GM13976 (cell line): Measurements from ENCODE around the gene SYT13.

Experiments used
- DNase-seq: peaks from one replicate; pipeline ENCODE4 v3.0.0; 2012; ENCODE audit warnings: low spot score
- in situ Hi-C: fragments of 300-500 bp; cut with MboI; formaldehyde crosslinking; loops from one replicate; pipeline ENCODE4 v1.12.0; 2022; ENCODE audit warnings: low sequenced_read_pairs, mixed read lengths, inconsistent platforms; ENCODE audit not compliant: unreplicated experiment
- TF ChIP-seq, protein P1 (sequence below): IDR thresholded peaks from 2 replicates; pipeline ENCODE4 v1.5.1; 2012; ENCODE audit warnings: borderline replicate concordance, mild to moderate bottlenecking; ENCODE audit not compliant: insufficient read depth; ENCODE audit errors: extremely low read depth, missing control alignments, control extremely low read depth

SYT13 gene

DNA sequence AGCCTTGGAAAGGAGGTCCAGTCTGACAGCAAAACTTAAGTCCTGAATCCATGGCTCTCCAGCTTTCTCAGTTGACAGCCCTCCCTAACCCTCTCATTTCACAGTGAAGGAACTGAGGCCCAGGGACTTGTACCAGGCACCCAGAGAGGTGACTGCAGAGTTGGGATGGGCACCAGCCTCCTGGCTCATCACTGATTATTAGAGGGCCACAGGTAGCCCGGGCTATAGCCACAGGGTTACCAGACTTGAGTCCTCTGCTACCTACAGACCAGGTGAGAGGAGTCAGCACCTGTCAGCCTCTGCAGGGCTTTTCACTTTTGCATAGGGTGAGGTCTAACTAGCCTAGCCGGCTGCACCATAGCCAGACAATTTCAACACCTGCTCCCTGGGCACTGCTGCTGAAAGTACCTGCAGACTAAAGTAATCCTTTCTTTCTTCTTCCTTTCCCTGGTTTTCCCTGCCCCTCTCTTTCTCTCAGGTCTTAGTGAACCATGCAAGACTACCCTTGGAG, 37.6 kb downstream of the SYT13 start:
- DNase-seq: no peak
- TF ChIP-seq, protein P1, sequence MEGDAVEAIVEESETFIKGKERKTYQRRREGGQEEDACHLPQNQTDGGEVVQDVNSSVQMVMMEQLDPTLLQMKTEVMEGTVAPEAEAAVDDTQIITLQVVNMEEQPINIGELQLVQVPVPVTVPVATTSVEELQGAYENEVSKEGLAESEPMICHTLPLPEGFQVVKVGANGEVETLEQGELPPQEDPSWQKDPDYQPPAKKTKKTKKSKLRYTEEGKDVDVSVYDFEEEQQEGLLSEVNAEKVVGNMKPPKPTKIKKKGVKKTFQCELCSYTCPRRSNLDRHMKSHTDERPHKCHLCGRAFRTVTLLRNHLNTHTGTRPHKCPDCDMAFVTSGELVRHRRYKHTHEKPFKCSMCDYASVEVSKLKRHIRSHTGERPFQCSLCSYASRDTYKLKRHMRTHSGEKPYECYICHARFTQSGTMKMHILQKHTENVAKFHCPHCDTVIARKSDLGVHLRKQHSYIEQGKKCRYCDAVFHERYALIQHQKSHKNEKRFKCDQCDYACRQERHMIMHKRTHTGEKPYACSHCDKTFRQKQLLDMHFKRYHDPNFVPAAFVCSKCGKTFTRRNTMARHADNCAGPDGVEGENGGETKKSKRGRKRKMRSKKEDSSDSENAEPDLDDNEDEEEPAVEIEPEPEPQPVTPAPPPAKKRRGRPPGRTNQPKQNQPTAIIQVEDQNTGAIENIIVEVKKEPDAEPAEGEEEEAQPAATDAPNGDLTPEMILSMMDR: no peak
- in situ Hi-C loops: no loop called here

DNA sequence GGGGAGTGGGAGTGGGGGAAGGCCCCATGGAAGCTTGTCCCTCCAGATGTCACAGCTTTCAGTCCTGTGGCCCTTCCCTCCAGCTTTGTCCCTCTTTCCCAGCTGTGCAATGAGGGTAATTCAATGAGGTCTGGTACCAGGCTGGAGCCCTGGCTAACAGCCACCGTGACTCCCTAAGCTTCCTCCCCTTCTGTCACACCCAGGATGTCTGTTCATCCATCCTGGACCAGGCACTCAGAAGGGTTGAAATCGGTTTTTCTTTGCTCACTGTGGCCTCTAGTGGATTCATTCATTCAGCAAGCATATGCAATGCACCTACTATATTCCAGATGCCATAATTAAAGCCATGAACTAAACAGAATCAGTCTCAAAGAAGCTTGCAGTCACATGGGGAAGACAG, 38.7 kb downstream of the SYT13 start:
- TF ChIP-seq, protein P1: no peak
- DNase-seq: no peak
- in situ Hi-C loops: no loop called here

GRCh38 chr11:45246241-45246640, 39.9 kb downstream of the SYT13 start:
- DNase-seq: no peak
- TF ChIP-seq, protein P1: no peak
- in situ Hi-C loops: no loop called here

DNA sequence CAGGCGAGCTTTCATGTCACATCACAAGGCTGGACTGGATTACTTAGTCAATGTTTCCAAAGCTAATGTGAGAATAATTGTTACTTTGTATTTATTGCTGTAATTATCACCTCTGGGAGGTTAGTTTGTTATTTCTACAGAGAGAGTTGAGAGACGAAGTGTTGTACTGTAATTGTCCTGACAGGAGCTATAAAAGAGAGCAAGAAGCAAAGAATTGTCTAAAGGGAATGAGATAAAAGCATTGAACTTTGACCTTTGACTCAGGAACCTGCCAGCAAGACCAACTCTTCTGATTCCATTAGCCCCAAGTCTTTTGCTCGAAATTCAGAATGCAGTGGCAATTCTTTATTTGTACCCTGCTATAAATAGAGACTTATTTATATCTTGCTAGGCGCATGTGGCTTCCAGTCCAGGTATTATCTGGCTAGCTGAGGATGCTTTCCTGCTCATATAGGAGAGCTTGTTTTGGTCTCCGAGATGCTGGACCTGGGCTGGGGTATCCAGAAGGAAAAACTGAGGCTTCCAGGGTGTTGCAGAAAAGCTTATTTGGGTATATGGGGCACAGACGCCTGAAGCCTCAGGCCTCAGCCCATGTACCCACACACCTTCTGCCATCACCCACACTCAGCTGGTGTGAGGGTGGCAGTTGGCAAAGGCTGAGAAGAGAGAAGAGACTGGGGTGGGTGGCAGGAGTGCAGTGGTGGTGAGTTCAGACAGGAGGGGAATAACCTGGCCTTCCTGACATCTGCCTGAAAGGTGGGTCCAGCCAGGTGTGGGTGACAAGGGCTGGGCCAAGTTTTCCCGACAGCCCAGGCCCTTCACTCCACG, 40.7 kb downstream of the SYT13 start:
- DNase-seq: no peak
- TF ChIP-seq, protein P1: no peak
- in situ Hi-C loops: no loop called here

DNA sequence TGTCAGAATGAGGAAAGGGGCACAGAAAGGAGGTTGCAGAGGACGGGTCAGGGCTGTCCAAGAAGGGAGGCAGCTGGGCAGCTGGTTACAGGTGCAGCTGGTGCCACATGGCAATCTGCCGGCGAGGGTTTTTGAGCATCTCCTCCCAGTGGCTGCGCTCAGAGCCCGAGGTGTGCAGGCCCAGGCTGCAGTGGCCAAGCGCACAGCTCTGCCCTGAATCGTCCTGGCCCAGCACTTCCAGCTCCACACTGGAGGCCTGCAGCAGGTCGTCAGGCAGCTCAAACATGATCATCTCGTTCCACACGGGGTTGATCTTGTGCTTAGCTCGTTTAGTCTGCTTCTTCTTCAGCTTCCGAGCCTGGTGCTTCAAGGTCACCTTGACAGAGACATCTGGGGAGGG, 42.2 kb downstream of the SYT13 start:
- in situ Hi-C loops: no loop called here
- TF ChIP-seq, protein P1: no peak
- DNase-seq: no peak

- no peak for DNase-seq
- TF ChIP-seq, protein P1: no peak
- in situ Hi-C loops: no loop called here
Measured at GRCh38 chr11:45239733-45240132, 46.4 kb downstream of the SYT13 start.
